Frontal cortex (tissue), 4 donors: Measurements from ENCODE around the gene ZNF783. TPM values are rescaled to one million over a fixed set of nuclear protein-coding genes. Genes with fewer than 3 reads are reported as not detected.
"Not testable (repeated sequence)": the region's sequence is repeated elsewhere in the genome, so short reads cannot be mapped to it uniquely, and the experiment has no call there.

Experiments
- DNase-seq, 2 donors: peaks; one replicate each; pipeline ENCODE4 v3.0.0; 2012; ENCODE audit warnings: low spot score in 2 of 2
- FAIRE-seq: peaks from 2 replicates; lab custom pipeline; 2012; peaks lifted over from hg19 to GRCh38; lab: Jason Lieb, UNC
- small RNA-seq: library from RNA; depleted of rRNA; stranded (forward); fragments of <200 nt; gene quantifications from one replicate; pipeline ENCODE3, GENCODE V24; 2014
- total RNA-seq: library from RNA; depleted of rRNA; stranded (reverse); fragments of >200 nt; gene quantifications from one replicate; pipeline ENCODE4 v1.2.3, GENCODE V29; 2014
- donor health status: control.
- donor health status: control.
- donor health status: control.

The ZNF783 gene
- total RNA-seq, 1 donor from 2014 or later, result 12.2 TPM

- not testable (repeated sequence) for FAIRE-seq, DNase-seq
Measured at GRCh38 chr7:149321125-149321905, 59.3 kb downstream of the ZNF783 start.

- no peak for FAIRE-seq
Measured at GRCh38 chr7:149321978-149322541, 60.1 kb downstream of the ZNF783 start.

GRCh38 chr7:149322737-149323136 lies 60.7 kb downstream of the ZNF783 start:
- no peak for DNase-seq
- no peak for FAIRE-seq

More at GRCh38 chr7:149321978-149322541, 60.1 kb downstream of the ZNF783 start:
- no peak for DNase-seq

- FAIRE-seq (no peak), DNase-seq (no peak)
Measured at GRCh38 chr7:149325248-149325647, 63.3 kb downstream of the ZNF783 start.

- DNase-seq (no peak), FAIRE-seq (no peak)
Measured at GRCh38 chr7:149329265-149329664, 67.3 kb downstream of the ZNF783 start.

GRCh38 chr7:149329766-149330334 lies 67.9 kb downstream of the ZNF783 start:
- FAIRE-seq (no peak), DNase-seq (no peak)

- no peak for FAIRE-seq
- no peak for DNase-seq
Measured at GRCh38 chr7:149330914-149331567, 69.0 kb downstream of the ZNF783 start.

GRCh38 chr7:149332602-149333320 lies 70.8 kb downstream of the ZNF783 start:
- not testable (repeated sequence) for FAIRE-seq, DNase-seq

- FAIRE-seq, result no peak
- DNase-seq, result no peak
Measured at GRCh38 chr7:149333321-149333717, 71.3 kb downstream of the ZNF783 start.

GRCh38 chr7:149334219-149334618 lies 72.2 kb downstream of the ZNF783 start:
- FAIRE-seq (no peak), DNase-seq (no peak)

Small RNAs within 50 kb of the gene (small RNA-seq; reads per million reads assigned to genes)
- not detected for gene AC004941.2

Other genes with a start within 250 kb of the ZNF783 start
- gene PDIA4, start 233.7 kb upstream of the ZNF783 start, total RNA-seq, result 68.9 TPM
- gene ZNF786, start 171.5 kb upstream of the ZNF783 start, total RNA-seq, result 18.3 TPM
- 6.9 TPM for gene ZNF425, start 135.9 kb upstream of the ZNF783 start, total RNA-seq
- gene ZNF398, start 114.7 kb upstream of the ZNF783 start, total RNA-seq, result 19.6 TPM
- gene ZNF282, start 66.7 kb upstream of the ZNF783 start, total RNA-seq, result 20.8 TPM
- 6.1 TPM for gene ZNF212, start 22.5 kb upstream of the ZNF783 start, total RNA-seq
- gene ZNF777, start 198.9 kb downstream of the ZNF783 start, total RNA-seq, result 4.5 TPM
- gene ZNF746, start 235.6 kb downstream of the ZNF783 start, total RNA-seq, result 23.2 TPM